Dermis microvascular lymphatic vessel endothelial cell (primary cell): ENCODE results near the gene H2AZ1. TPM values are rescaled to one million over a fixed set of nuclear protein-coding genes. Genes with fewer than 3 reads are reported as not detected.
"Not testable (repeated sequence)": the region's sequence is repeated elsewhere in the genome, so short reads cannot be mapped to it uniquely, and the experiment has no call there.

Source experiments
- DNase-seq, 2 donors: peaks; one replicate each; pipeline versions ENCODE4 v3.0.0 to v3.0.0-alpha.2; 2010; ENCODE audit warnings: low read depth in 2 of 2
- total RNA-seq: library from RNA; depleted of rRNA; stranded (reverse); fragments of >200 nt; gene quantifications from 2 replicates; pipeline ENCODE4 v1.2.1, GENCODE V29; 2014

Gene H2AZ1
- total RNA-seq, result 230 and 455 TPM in 2 replicates

DNA sequence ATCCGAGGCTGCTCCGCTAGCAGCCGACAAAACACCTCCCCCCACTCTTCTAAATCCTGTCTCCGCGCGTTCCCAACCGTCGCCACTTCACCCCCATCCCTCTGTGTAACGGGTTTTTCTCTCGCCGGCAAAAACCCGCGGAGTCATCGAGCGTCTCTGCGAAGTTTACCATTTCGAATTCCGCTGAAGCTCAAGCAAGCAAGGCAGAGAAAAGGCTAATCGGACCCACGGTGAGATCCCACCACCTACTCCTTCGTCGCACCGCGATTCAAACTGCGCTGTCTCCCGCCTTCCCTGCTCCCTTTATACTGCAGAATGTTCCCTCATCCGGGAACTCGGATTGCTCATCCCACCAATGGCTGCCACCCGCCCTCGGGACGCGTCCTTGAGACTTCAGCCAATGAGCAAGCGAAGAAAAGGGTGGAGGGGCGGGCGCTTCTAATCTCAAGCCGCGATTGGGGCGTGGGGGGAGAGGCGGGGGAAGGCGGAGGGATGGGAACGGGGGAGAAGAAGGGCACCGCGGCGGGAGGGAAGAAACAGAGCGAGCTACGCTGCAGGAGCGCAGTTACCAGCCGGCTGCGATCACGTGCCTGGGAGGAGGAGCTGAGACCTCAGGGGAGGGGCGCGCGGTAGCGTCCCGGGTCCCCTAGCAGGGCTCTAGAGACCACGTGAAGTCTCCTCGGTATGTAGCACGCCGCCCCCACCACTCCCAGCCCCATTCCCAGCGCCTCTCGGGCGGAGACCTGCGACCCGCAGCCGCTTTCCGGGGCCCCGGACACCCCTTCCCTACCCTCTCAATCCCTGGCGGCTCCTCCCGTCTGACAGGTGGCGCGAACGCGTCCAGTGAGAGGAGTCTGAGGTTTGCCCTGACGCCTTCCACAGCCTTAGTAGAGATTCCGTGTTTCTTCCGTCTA lies at the start of gene H2AZ1:
Gene H2AZ1, minus strand, starts transcription at position 277 of the 914 bp plus-strand sequence. Its CDS starts 105 bp downstream, at position 172.
- DNase-seq, result peak; percentile 95 to 99

DNA sequence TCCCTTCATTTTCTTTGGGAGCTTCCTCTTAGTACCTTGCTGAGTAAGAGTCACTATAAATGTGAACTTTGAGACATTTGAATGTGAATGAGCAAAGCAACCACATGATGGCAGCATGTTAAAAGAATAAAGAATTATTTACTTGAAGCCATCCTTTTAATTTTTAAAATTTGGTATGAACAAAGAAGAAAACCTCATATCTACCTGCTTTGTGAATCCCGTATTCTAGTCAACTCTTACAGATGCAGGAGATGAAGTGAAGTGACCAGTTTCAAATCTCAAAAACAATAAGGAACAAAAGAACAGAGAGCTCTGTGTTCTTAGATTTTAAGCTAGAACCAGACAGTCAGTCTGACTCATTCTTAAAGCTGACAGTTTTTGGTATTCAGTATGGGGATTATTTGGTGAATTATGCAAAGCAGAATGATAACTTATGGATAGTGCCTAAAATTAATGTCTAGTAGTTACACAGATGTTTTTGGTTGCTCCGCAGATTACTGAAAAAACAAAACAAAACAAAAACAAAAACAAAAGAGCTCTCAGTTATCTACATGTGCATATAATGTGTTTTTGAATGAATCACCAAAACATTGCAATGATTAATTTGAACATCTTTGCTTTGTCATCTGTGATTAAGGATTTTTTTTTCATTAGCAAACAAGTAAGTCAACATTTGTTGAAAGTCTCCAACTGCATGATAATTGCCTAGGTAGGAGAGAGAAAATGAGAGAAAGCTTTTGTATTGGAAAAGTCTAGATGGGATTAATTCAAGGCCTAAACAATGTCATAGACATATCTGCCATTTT lies 48.2 kb upstream of the H2AZ1 start:
- peak in 1 of 2 donors; percentile 9 for DNase-seq

DNA sequence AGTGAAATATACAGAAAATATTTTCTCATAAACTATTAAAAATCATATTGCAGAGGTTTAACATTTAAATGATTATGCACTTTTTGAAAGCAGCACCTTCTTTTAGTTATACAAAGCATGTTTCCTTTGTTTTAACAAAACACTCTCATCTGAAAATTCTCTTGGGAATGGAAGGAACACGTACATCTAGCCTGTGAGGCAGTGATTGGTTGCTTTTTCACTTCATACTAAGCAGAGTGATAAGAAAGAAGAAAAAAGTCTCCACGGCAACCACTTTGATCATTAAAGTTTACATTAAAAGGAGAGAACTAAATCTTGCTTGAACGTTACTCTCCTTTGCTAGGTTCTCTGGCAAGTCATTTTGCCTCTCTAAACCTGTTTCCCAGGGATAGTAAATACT lies 41.7 kb upstream of the H2AZ1 start:
- DNase-seq, result no peak

DNA sequence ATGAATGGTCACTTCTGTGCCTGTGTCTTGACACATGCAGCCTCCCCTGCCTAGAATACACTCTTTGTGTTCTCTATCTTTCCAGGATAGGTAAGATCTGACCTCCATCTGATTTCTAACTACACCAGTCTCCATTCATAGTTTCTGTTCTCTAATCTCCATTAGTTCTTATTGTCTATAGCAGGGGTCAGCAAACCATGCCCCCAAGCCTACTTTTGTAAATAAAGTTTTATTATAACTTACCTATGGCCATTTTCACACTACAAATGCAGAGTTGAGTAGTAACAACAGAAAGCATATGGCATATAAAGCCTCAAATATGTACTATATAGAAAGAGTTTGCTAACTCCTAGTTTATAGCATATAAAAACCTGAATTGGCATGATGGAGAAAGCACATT lies 37.6 kb upstream of the H2AZ1 start:
- no peak for DNase-seq

DNA sequence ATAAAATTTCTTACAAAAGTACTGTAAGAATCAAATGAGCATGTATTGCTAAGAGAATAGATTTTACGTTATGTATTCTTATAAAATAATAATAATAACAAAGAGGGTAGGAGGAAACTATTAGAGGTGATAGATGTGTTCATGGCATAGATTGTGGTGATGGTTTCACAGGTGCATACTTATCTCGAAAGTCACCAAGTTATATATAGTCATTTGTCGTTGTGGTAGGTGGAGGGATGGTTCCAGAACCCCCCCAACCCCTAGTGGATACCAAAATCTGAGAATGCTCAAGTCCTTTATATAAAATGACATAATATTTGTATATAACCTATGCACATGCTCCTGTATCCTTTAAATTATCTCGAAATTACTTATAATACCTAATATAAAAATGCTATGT lies 36.7 kb upstream of the H2AZ1 start:
- no peak for DNase-seq

DNA sequence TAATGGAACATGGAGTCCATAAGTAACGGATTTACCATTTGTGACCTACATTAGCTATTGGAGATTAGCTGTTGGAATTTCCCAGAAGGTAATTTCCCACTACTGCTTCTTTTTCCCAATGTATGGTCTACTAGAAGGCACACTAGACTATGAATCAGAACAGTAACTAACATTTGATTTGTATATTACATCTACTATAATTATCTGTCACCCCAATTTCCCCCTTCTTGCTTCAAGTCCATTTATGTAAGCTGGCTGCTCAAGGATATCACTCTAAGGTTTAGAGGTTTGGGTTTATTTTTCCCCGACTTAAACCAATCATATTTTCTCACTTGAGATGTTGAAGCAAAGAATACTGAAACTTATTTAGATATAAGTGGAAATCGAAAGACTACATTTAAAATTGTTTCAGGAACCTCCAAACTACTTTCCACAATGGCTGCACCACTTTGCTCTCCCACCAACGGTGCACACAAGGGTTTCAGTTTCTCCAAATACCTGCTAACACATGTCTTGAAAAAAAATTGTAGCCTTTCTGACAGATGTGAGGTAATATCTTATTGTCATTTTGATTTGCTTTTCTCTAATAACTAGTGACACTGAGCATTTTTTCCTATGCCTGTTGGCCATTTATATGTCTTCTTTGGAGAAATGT lies 33.3 kb upstream of the H2AZ1 start:
- DNase-seq, result no peak

DNA sequence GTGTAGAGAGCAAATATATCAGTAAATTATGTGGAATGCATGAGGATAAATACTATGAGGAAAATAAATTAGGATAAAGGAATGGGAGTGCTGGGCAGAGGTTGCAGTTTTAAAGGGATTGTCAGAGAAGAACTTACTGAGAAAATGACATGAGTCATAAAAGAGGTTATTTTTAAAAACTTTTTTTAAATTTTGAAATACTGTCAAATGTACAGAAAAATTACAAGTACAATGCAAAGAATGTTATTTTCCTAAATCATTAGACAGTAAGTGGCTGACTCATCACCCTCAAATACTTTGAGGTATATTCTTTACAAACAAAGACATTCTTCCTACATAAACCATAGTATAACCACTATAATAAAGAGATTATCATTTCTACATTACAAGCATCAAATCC lies 29.8 kb upstream of the H2AZ1 start:
- DNase-seq, result no peak

DNA sequence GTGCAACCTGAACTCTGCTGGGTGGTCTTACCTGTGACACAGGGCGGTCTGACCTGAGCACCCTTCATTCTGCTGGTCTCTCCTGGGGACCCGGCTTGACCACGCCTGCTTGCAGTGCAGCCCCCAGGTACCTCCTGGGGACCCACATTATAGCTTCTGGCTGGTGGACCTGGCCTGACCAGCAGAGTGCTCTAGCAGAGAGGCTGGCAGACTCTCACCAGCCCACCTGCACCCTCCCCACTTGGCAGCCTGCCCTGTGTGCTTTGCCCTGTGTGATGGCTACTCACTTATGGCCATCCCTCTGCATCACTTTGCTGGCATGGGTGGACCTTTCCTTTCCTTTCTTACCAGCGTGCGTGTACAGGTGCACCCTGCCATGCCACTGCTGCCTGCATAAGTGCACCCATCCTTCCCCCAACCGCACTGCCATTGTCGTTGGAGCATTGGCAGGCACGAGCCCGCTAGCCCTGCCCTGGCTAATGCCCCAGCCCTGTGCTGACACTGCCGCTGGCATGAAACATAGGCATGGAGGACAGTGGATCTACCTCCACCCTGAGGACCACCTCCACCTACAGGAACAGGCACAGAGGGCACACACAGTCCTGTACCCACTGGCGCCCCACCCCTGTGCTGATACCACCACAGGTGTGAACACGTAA lies 21.5 kb upstream of the H2AZ1 start:
- no peak for DNase-seq

DNA sequence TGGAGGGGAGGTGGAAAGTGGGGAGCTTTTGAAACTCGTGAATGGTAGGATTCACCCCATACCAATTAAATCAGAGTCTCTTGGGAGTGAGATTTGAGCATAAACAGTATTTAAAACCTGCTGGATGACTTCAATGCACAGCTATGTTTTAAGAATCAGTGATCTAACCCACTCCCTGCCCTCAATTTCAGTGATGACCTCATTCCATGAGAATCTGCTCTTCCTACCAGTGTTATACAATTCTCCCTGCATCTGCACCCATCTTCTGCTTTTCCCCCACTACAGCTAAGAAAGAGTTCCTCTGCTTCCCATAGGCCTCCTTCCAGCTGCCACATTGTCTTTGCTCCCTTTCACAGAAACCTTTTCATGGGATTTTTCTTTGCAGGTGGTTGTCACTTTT lies 18.3 kb upstream of the H2AZ1 start:
- DNase-seq, result no peak

DNA sequence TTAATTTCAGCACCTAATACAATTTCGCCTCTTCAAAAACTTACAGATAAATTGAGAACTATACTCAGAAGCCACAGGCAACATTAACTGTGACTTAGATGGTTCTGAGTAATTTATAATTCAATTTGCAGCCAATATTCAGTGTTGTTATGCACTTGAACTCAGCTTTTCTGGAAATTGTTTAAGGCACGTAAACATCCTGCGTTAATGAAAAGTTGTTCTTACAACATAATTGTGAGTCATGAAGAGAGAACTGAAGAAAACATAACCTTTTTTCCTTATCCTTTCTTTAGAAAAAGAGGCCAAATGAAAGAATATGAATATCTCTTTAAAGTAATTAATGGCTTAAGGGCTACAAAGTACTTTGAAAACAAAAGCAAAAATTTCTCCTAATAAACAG lies 16.6 kb upstream of the H2AZ1 start:
- no peak for DNase-seq

DNA sequence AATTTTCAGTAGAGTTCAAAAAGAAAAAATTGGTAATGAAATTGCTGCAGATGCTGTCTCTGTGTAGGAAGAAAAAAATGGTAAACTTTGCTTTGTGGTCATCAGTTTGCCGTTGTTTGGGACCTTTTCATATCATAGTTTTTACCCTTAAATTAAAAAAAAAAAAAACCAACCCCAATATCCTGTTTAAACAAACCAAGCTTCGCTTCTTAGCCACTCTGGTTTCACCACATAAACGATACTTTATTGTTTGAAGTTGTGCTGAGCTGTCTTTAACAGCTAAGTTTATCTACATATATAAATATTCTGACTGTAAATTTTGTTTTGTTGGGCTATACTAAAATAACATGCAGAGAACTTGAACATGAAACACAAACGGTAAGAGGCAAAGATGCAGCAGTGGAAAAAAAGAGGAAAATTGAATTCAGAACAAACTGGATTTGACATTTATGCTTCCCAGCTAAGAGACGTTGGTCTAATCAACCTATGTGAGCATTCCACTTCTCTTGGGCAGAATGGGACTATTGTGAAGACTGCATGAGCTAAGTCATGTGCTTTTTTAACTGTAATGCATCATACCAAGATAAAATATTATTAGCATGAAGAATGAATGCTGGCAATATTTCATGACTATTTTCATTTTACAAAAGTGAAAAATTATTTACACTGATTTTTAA lies 15.7 kb upstream of the H2AZ1 start:
- DNase-seq, result no peak

DNA sequence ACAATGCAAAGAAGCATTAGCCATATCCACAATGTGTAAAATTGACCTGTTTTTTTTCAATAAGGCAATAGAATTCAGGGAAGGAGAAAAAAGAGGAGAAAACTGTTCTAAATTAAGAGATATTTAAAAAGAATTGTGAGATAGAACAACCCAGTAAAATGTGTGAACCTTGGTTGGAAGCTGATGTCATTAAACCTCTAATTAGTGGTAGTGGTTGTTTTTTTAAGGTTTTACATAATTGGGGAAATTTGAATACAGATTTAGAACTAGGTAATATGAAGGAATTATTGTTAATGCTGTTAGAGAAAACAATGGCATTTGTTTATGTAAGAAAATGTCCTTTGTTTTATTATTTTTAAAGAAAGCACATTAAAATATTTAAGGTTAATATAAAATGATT lies 15.1 kb upstream of the H2AZ1 start:
- DNase-seq, result no peak

DNA sequence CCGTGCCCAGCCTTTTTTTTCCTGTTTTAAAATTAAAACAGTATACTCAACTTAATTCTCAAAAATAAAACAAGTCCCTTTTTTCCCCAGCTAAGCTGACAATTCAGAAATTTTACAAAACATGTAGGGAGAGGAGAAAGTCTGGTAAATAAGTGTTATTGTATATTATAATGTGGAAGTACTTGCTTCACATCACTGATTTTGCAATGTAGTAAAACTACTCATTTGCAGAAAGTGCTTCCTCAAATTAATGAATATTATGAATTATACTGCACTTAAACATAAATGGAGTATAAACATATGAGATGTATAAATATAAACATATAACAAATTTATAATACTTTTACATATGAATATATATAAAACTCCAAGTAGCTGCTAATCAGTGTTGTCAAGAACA lies 11.6 kb upstream of the H2AZ1 start:
- no peak for DNase-seq

DNA sequence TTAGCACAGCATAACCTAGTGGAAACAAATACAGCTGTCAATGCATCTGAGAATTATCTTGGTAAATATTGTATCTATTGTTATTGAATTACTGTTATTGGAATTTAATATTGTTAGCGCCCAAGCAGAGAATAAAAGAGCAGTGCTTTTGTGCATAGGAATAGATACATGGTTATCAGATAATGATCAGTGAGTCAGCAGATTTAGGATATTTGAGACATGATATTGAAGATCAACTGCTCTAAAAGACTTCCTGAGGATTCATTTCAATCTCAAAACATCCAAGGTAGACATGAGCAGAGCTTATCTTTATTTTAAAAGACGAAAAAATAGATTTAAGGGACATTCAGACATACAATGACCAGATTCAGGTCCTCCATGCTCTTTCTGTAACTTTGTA lies 10.6 kb upstream of the H2AZ1 start:
- no peak for DNase-seq

DNA sequence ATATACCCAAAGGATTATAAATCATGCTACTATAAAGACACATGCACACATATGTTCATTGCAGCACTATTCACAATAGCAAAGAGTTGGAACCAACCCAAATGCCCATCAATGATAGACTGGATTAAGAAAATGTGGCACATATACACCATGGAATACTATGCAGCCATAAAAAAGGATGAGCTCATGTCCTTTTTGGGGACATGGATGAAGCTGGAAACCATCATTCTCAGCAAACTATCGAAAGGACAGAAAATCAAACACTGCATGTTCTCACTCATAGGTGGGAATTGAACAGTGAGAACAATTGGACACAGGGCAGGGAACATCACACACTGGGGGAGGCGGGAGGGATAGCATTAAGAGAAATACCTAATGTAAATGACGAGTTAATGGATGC lies 8.1 kb upstream of the H2AZ1 start:
- not testable (repeated sequence) for DNase-seq

DNA sequence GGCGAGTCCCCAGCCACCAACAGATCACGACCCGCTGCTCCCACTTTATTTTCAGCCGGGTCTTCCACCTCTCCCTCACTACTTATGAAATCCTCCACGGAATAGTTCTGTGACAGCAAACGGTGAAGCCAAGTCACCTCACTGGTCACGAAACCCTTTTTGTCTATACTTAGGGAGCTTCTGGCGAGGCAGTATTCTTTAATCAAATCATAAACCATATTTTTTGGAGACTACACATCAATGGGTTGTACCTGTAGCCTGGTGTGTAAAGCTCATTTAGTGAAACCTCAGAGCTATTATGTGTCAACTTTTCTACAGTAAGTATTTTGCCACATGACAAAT lies 809 bp upstream of the H2AZ1 start:
- DNase-seq, result no peak

DNA sequence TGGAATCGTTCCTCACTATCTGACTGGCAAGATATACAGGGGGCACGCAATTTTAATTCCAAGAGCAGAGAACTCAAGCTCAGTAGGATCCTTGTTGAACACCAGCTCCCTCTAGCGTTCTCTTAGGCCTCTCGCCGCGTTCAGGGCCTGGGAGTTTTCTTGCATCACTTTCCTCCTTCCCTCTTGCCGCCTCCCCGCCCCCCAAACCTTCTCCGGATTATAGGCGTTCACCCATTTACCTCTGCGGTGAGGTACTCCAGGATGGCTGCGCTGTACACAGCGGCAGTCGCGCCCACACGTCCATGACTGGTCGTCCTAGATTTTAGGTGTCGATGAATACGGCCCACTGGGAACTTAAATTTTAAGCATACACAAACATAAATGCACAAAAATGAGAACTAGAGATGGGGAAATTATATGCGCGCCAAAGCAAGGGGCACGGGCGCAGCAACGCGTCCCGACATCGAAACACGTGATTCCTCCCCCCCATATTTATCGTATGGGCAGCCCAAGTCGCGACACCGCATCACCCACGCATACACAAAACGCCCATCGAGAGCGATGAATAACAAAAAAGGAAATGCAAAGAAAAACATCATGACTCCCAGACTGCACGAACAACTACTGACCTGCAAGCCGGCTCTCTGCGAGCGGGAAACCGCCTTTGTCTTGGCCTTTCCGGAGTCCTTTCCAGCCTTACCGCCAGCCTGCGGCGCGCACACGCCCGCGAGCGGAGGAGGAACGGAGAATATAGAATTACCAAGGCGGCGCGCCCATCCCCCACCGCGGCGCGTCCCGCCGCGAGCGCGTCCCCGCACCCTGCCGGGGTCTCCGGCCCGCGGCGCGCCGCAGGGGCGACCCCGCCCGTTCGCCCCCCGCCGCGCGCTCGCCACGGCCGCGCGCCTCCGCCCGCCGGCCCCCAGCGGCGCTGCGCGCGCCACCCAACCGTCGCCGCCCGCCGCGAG lies 759 bp downstream of the H2AZ1 start:
- peak; percentile 70 to 93 for DNase-seq

DNA sequence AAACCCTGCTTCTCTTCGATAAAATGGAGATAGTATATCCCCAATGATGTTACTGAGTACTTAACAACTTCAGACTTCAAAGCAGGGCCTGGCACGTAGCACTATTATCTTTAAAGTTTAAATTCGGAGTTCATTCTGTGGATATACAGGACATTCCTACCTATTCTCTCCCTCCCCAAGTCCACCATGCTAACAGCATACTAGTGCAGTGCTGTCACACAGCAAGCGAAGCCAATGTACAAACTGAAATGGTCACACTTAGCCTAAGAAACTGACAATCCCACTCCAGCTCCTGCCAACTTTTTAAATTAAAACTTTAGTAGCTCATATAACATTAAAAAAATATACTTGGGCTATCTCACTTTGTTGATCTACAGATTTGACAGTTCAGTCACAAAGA lies 2.5 kb downstream of the H2AZ1 start:
- no peak for DNase-seq

DNA sequence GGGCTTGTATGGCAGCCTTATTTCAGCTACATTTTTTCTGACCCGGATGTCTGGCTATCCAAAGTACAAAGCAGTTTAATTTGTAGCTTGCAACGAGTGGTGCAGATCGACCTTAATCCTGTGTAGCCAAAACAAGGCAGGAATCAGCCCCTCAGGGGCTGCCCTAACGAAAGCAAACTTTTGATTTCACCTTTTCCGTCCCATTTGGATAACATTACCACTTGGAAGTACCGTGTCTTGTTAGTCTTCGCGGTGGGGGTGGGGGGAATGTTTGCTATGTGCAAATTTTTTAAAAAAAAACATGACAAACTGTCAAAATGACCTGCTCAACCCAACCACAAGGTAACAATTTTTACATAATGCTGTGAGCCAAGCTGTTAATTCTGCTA lies 2.9 kb downstream of the H2AZ1 start:
- no peak for DNase-seq
